ENCODE results near the gene ERP44.

ERP44 gene

GRCh38 chr9:100134731-100135130, 35.9 kb upstream of the ERP44 start:
- Histone ChIP-seq H3K36me3 (ENCODE audit: low read length) (0 out of 2 replicates have a peak, but pooled peaks cover 4% of the 10 kb centered on the region), H3K4me3 (ENCODE audit: insufficient read depth, low read length, poor library complexity, severe bottlenecking) (no peak overlapping the region), H3K79me2 (ENCODE audit: insufficient read depth, low read length) (no peaks in the 10 kb centered on the region), H3K9me2 (replicated peaks; ENCODE audit: insufficient read depth, low read length) (no peaks in the 10 kb centered on the region), H3K9me3 (ENCODE audit: insufficient read depth, low read length) (no peaks in the 10 kb centered on the region), H3K9ac (ENCODE audit: low read length) (no peak overlapping the region), H3F3A (ENCODE audit: insufficient read depth) (no peaks in the 10 kb centered on the region), H3K27me3 (ENCODE audit: low read length) (no peaks in the 10 kb centered on the region), H2AFZ (ENCODE audit: low read depth, low read length, severe bottlenecking) (no peak overlapping the region), H3K4me2 (ENCODE audit: low read depth, low read length, poor library complexity, severe bottlenecking) (no peak overlapping the region), H4K20me1 (ENCODE audit: low read depth, low read length) (no peaks in the 10 kb centered on the region), H3K27ac (ENCODE audit: low read depth, low read length) (no peak overlapping the region)
- TF ChIP-seq, protein P1, sequence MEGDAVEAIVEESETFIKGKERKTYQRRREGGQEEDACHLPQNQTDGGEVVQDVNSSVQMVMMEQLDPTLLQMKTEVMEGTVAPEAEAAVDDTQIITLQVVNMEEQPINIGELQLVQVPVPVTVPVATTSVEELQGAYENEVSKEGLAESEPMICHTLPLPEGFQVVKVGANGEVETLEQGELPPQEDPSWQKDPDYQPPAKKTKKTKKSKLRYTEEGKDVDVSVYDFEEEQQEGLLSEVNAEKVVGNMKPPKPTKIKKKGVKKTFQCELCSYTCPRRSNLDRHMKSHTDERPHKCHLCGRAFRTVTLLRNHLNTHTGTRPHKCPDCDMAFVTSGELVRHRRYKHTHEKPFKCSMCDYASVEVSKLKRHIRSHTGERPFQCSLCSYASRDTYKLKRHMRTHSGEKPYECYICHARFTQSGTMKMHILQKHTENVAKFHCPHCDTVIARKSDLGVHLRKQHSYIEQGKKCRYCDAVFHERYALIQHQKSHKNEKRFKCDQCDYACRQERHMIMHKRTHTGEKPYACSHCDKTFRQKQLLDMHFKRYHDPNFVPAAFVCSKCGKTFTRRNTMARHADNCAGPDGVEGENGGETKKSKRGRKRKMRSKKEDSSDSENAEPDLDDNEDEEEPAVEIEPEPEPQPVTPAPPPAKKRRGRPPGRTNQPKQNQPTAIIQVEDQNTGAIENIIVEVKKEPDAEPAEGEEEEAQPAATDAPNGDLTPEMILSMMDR (IDR thresholded peaks at IDR 0.05; ENCODE audit: insufficient read depth, low read length, poor library complexity, severe bottlenecking), result no peak
- no peak for TF ChIP-seq EZH2phosphoT487 (conservative IDR thresholded peaks at IDR 0.05; ENCODE audit: low read length)

GRCh38 chr9:100131875-100132430, 33.2 kb upstream of the ERP44 start:
- Histone ChIP-seq H3K9ac (ENCODE audit: low read length) (no peak overlapping the region), H3K27ac (ENCODE audit: low read depth, low read length) (no peak overlapping the region), H3F3A (ENCODE audit: insufficient read depth) (no peaks in the 10 kb centered on the region), H2AFZ (ENCODE audit: low read depth, low read length, severe bottlenecking) (no peak overlapping the region), H3K4me2 (ENCODE audit: low read depth, low read length, poor library complexity, severe bottlenecking) (no peak overlapping the region), H3K79me2 (ENCODE audit: insufficient read depth, low read length) (no peaks in the 10 kb centered on the region), H3K36me3 (ENCODE audit: low read length) (peaks cover 16% of the 10 kb centered on the region; the same call in 1 of the 2 replicates), H3K27me3 (ENCODE audit: low read length) (no peaks in the 10 kb centered on the region), H3K9me3 (ENCODE audit: insufficient read depth, low read length) (no peaks in the 10 kb centered on the region), H3K4me3 (ENCODE audit: insufficient read depth, low read length, poor library complexity, severe bottlenecking) (no peak overlapping the region), H3K9me2 (replicated peaks; ENCODE audit: insufficient read depth, low read length) (no peaks in the 10 kb centered on the region), H4K20me1 (ENCODE audit: low read depth, low read length) (no peaks in the 10 kb centered on the region; the same call in 1 of the 2 replicates)
- TF ChIP-seq EZH2phosphoT487 (conservative IDR thresholded peaks at IDR 0.05; ENCODE audit: low read length), result no peak
- TF ChIP-seq, protein P1 (IDR thresholded peaks at IDR 0.05; ENCODE audit: insufficient read depth, low read length, poor library complexity, severe bottlenecking), result no peak

DNA sequence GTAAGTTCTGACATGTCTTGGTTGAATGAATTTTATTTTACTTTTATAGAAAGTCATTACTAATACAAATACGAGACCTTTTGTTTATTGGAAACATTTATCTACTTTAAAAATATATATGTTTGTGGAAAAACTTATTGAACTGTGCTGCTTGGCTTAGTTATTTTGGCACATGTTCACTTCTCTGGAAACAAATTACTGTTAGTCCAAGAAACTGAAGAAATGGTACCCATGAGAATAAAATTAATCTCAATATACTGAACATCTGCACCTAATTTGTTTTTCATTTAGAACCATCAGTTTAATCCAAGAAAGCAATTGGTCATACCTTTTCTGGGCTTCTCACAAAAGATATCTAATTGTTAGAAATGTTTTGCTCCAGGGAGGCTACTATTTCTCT, 32.4 kb upstream of the ERP44 start:
- TF ChIP-seq EZH2phosphoT487 (conservative IDR thresholded peaks at IDR 0.05; ENCODE audit: low read length), result no peak
- TF ChIP-seq, protein P1 (IDR thresholded peaks at IDR 0.05; ENCODE audit: insufficient read depth, low read length, poor library complexity, severe bottlenecking), result no peak
- H3K79me2 ChIP-seq (ENCODE audit: insufficient read depth, low read length), result no peaks in the 10 kb centered on the region
- no peak overlapping the region for H3K9ac ChIP-seq (ENCODE audit: low read length)
- H3F3A ChIP-seq (ENCODE audit: insufficient read depth), result no peaks in the 10 kb centered on the region
- H3K9me2 ChIP-seq (replicated peaks; ENCODE audit: insufficient read depth, low read length), result no peaks in the 10 kb centered on the region
- no peaks in the 10 kb centered on the region; the same call in 1 of the 2 replicates for H4K20me1 ChIP-seq (ENCODE audit: low read depth, low read length)
- H3K36me3 ChIP-seq (ENCODE audit: low read length), result peaks cover 18% of the 10 kb centered on the region; the same call in 1 of the 2 replicates
- H3K27ac ChIP-seq (ENCODE audit: low read depth, low read length), result no peak overlapping the region
- no peaks in the 10 kb centered on the region for H3K9me3 ChIP-seq (ENCODE audit: insufficient read depth, low read length)
- H3K4me2 ChIP-seq (ENCODE audit: low read depth, low read length, poor library complexity, severe bottlenecking), result no peak overlapping the region
- H3K27me3 ChIP-seq (ENCODE audit: low read length), result no peaks in the 10 kb centered on the region
- H2AFZ ChIP-seq (ENCODE audit: low read depth, low read length, severe bottlenecking), result no peak overlapping the region
- H3K4me3 ChIP-seq (ENCODE audit: insufficient read depth, low read length, poor library complexity, severe bottlenecking), result no peak overlapping the region
